AG04450 (cell line): ENCODE results near the gene ATP6V0B. TPM values are rescaled to one million over a fixed set of nuclear protein-coding genes. Genes with fewer than 3 reads are reported as not detected.

Experiments
- CTCF ChIA-PET: fragments of 300-600, 350-600 bp; formaldehyde crosslinking; extraction: SDS; loops from one replicate; lab custom pipeline; 2022; ENCODE audit warnings: antibody characterized with exemption, inconsistent platforms; lab: Charles Lee
- POLR2A ChIA-PET: fragments of 350-600 bp; formaldehyde crosslinking; extraction: SDS; loops from one replicate; lab custom pipeline; 2021; ENCODE audit warnings: antibody characterized with exemption, inconsistent platforms; lab: Yijun Ruan, JAX
- DNase-seq: peaks from one replicate; pipeline ENCODE4 v3.0.0-alpha.2; 2011; ENCODE audit warnings: low read depth, low spot score
- H3K27ac ChIP-seq: one replicate; pipeline ENCODE4 v1.5.1; 2012; ENCODE audit warnings: low read depth, low read length, control low read depth
- H3K27me3 ChIP-seq: one replicate; pipeline ENCODE4 v1.6.0; 2012; ENCODE audit warnings: low read length; ENCODE audit not compliant: control insufficient read depth, insufficient read depth
- H3K4me3 ChIP-seq: 2 replicates; pipeline ENCODE4 v1.5.1; 2011; ENCODE audit warnings: mild to moderate bottlenecking, low read depth, low read length, control low read depth
- H3K9me3 ChIP-seq: 2 replicates; pipeline ENCODE4 v1.5.1; 2012; ENCODE audit warnings: low read length; ENCODE audit not compliant: control insufficient read depth, insufficient read depth
- polyA plus RNA-seq: library from polyadenylated mRNA; depleted of rRNA; stranded (reverse); fragments of >200 nt; gene quantifications from 2 replicates; pipeline ENCODE4 v1.2.3, GENCODE V29; 2011
- TF ChIP-seq, protein P1 (sequence below): IDR thresholded peaks from 2 replicates; pipeline ENCODE4 v1.5.1; 2011; ENCODE audit warnings: low read depth, low read length, control low read depth, inconsistent platforms

The ATP6V0B gene
- polyA plus RNA-seq, 1 experiment, result 130 TPM

DNA sequence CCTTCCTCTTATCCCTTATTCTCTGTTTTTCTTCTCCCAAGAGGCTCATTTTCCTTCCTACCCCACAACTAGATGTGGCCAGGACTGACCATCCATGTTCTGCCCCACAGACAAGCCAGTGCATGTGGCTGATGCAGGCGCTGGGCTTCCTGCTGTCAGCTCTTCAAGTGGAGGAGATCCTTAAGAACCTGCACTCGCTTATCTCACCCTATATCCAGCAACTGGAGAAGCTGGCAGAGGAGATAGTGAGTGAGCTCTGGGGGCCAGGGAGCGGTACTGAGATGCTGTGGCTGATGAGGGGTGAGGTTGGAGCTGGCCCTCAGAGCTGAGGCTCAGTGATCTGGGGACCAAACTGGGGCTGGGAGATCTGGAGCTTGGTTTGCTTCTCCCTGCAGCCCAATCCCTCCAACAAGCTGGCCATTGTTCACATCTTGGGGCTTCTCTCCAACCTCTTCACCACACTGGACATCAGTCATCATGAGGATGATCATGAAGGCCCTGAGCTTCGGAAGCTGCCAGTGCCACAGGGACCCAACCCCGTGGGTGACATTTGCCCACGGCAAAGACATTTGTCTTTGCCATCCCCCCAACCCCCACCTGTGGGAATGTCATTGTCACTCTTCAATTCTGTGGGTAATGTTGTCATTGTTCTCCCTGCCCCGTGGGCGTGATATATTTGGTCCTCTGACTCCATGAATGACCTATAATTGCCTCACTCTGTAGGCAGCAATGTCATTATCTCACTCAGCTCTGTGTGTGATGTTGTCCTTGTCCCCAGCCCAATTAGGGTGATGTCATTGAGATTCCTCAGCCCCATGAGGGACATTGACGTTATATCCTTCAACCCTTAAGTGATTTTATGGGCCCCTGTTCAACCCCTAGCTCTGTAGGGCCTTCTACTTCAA is 16.2 kb upstream of the ATP6V0B start:
- Histone ChIP-seq H3K9me3 (no peaks in the 10 kb centered on the region), H3K27ac (no peak overlapping the region), H3K4me3 (no peak overlapping the region), H3K27me3 (no peaks in the 10 kb centered on the region)
- no peak for DNase-seq
- ChIA-PET POLR2A (no interaction called here), CTCF (no interaction called here)
- TF ChIP-seq, protein P1, sequence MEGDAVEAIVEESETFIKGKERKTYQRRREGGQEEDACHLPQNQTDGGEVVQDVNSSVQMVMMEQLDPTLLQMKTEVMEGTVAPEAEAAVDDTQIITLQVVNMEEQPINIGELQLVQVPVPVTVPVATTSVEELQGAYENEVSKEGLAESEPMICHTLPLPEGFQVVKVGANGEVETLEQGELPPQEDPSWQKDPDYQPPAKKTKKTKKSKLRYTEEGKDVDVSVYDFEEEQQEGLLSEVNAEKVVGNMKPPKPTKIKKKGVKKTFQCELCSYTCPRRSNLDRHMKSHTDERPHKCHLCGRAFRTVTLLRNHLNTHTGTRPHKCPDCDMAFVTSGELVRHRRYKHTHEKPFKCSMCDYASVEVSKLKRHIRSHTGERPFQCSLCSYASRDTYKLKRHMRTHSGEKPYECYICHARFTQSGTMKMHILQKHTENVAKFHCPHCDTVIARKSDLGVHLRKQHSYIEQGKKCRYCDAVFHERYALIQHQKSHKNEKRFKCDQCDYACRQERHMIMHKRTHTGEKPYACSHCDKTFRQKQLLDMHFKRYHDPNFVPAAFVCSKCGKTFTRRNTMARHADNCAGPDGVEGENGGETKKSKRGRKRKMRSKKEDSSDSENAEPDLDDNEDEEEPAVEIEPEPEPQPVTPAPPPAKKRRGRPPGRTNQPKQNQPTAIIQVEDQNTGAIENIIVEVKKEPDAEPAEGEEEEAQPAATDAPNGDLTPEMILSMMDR, result no peak

GRCh38 chr1:43960798-43961197 is 14.0 kb upstream of the ATP6V0B start:
- Histone ChIP-seq H3K4me3 (no peak overlapping the region), H3K27ac (no peak overlapping the region), H3K27me3 (no peaks in the 10 kb centered on the region), H3K9me3 (no peaks in the 10 kb centered on the region)
- no peak for DNase-seq
- POLR2A ChIA-PET, result no interaction called here
- CTCF ChIA-PET, result no interaction called here
- TF ChIP-seq, protein P1, result no peak

GRCh38 chr1:43961692-43962091 is 13.1 kb upstream of the ATP6V0B start:
- Histone ChIP-seq H3K27ac (no peak overlapping the region), H3K4me3 (no peak overlapping the region), H3K9me3 (no peaks in the 10 kb centered on the region), H3K27me3 (no peaks in the 10 kb centered on the region)
- no peak for DNase-seq
- ChIA-PET POLR2A (no interaction called here), CTCF (interaction anchor here (0.6 kb wide), 1 partner anchor 196 kb away, joined by 3 read pairs; no protein-coding TSS in a partner anchor)
- TF ChIP-seq, protein P1, result no peak

DNA sequence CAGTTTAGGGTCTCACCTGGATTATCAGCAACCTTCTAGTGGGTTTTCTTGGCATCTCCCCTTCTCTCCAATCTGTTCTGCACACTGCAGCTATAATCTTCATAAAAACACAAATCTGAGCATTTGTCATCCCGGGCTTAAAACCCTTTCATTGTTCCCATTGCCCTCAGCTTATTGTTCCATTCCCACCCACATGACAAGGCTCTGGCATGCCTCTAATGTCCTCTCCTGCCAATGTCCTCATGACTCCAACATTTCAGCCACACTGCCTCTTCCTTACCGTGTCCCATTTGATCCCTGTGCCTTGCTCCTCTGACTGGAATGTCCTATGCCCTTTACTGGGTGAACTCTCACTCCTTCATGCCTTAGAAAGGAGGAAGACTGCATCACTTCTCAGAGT is 12.4 kb upstream of the ATP6V0B start:
- POLR2A ChIA-PET, result no interaction called here
- no peak for DNase-seq
- CTCF ChIA-PET, result interaction anchor here (0.6 kb wide), 1 partner anchor 197 kb away, joined by 3 read pairs; no protein-coding TSS in a partner anchor

DNA sequence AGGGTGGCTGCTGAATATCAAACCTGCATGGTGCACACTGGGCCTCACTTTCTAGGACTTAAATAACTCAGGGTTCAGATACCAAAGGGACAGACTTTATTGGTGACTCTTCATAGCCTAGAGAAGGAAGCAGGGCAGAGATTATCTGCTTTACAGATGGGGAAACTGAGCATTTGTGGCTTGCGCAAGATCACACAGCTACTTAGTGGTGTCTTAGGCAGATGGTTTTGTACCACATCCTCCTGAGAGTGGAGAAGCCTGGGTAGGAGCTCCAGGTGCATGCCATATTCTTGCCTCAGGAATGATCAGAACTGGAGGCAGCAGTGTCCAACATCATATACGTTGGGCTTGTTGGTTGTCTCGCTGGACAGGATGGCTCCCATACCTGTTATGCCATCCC is 11.8 kb upstream of the ATP6V0B start:
- Histone ChIP-seq H3K27ac (no peak overlapping the region), H3K9me3 (no peaks in the 10 kb centered on the region), H3K27me3 (no peaks in the 10 kb centered on the region), H3K4me3 (no peak overlapping the region)
- no peak for DNase-seq
- CTCF ChIA-PET, result no interaction called here
- POLR2A ChIA-PET, result no interaction called here
- TF ChIP-seq, protein P1, result no peak

More for the DNA sequence above, 12.4 kb upstream of the ATP6V0B start:
- no peaks in the 10 kb centered on the region for H3K9me3 ChIP-seq
- TF ChIP-seq, protein P1, result no peak
- H3K27me3 ChIP-seq, result no peaks in the 10 kb centered on the region
- no peak overlapping the region for H3K4me3 ChIP-seq
- H3K27ac ChIP-seq, result no peak overlapping the region
